HCT116 (cell line): ENCODE data around the gene TAF11L8. TPM values are rescaled to one million over a fixed set of nuclear protein-coding genes. Genes with fewer than 3 reads are reported as not detected.
"Not testable (repeated sequence)": the region's sequence is repeated elsewhere in the genome, so short reads cannot be mapped to it uniquely, and the experiment has no call there.

ENCODE experiments used
- ATAC-seq: fragments of 200-7000 bp; cut with Tn5 transposase; 2 replicates; pipeline ENCODE4 v1.9.1; 2020; ENCODE audit warnings: mild to moderate bottlenecking, moderate library complexity
- BruUV-seq: library from RNA; stranded (reverse); fragments of 400-500 nt; replicated peaks from 2 replicates; lab custom pipeline; 2021; lab: Mats Ljungman, UMichigan
- CTCF ChIA-PET: fragments of 300-600 bp; sonication (Branson Sonifier 250); formaldehyde crosslinking; loops from one replicate; lab custom pipeline; 2021; ENCODE audit warnings: antibody characterized with exemption; lab: Charles Lee
- POLR2A ChIA-PET: fragments of 300-600, 350-600 bp; sonication (Branson Sonifier 250); formaldehyde crosslinking; loops from one replicate; lab custom pipeline; 2021; ENCODE audit warnings: antibody characterized with exemption; lab: Charles Lee
- RAD21 ChIA-PET, 2 experiments: fragments of 300-600 bp; sonication (Branson Sonifier 250); formaldehyde crosslinking; loops; one replicate each; lab custom pipeline; 2023; ENCODE audit warnings: low total read pairs in 2 of 2; ENCODE audit not compliant: uncharacterized antibody in 2 of 2, unreplicated experiment in 2 of 2, low non-redundant PET in 1 of 2; lab: Charles Lee
- DNase-seq: peaks from one replicate; pipeline ENCODE4 v3.0.0-alpha.2; 2010; ENCODE audit warnings: low read depth, low spot score
- H2AFZ ChIP-seq: fragments of 200-600 bp; shearing (Covaris generic), sonication (generic); 2 replicates; pipeline ENCODE4 v1.6.1; 2017; ENCODE audit warnings: low read depth, mixed run types, mixed read lengths, antibody characterized with exemption, low read length; ENCODE audit not compliant: poor library complexity, severe bottlenecking
- H3K27ac ChIP-seq: 2 replicates; pipeline ENCODE4 v1.5.1; 2012; ENCODE audit warnings: low read depth, low read length
- H3K27me3 ChIP-seq: fragments of 200-600 bp; sonication (generic); 2 replicates; pipeline ENCODE4 v1.6.1; 2016; ENCODE audit warnings: mixed run types, low read length, mixed read lengths; ENCODE audit not compliant: insufficient read depth
- H3K36me3 ChIP-seq, 2 experiments: fragments of 200-500 bp in 1 of 2; fragments of 200-600 bp in 1 of 2; sonication (Bioruptor generic) in 1 of 2; sonication (generic) in 1 of 2; 2 replicates each; pipeline versions ENCODE4 v1.5.1 to v1.6.1; 2014 to 2016; ENCODE audit warnings: low read length in 2 of 2, inconsistent platforms in 1 of 2, mixed read lengths in 1 of 2, mixed run types in 1 of 2; ENCODE audit not compliant: insufficient read depth in 2 of 2, control insufficient read depth in 1 of 2
- H3K4me1 ChIP-seq, 2 experiments: fragments of 200-600 bp in 1 of 2; sonication (generic) in 1 of 2; 2 replicates each; pipeline versions ENCODE4 v1.5.1 to v1.6.1; 2012 to 2017; ENCODE audit warnings: low read length in 2 of 2, inconsistent platforms in 1 of 2, mild to moderate bottlenecking in 1 of 2, mixed read lengths in 1 of 2, mixed run types in 1 of 2, moderate library complexity in 1 of 2; ENCODE audit not compliant: insufficient read depth in 2 of 2, control insufficient read depth in 1 of 2
- H3K4me2 ChIP-seq: fragments of 200-600 bp; sonication (generic); 2 replicates; pipeline ENCODE4 v1.6.1; 2017; ENCODE audit warnings: mixed run types, low read length, mixed read lengths
- H3K4me3 ChIP-seq, 2 experiments: fragments of 200-600 bp in 1 of 2; sonication (generic) in 1 of 2; replicated peaks in 1 of 2; 2 replicates each; pipeline ENCODE4 v1.5.1; 2011 to 2016; ENCODE audit warnings: low read length in 2 of 2, control low read depth in 1 of 2, low read depth in 1 of 2, mild to moderate bottlenecking in 1 of 2, mixed read lengths in 1 of 2, mixed run types in 1 of 2
- H3K79me2 ChIP-seq: fragments of 200-600 bp; sonication (generic); 2 replicates; pipeline ENCODE4 v1.6.1; 2017; ENCODE audit warnings: mild to moderate bottlenecking, mixed run types, low read length, moderate library complexity, mixed read lengths; ENCODE audit not compliant: insufficient read depth
- H3K9ac ChIP-seq: fragments of 200-600 bp; sonication (generic); 2 replicates; pipeline ENCODE4 v1.6.1; 2016; ENCODE audit warnings: low read length, mixed read lengths
- H3K9me2 ChIP-seq: fragments of 200-600 bp; sonication (generic), shearing (Covaris generic); 2 replicates; pipeline ENCODE4 v1.6.1; 2017; ENCODE audit warnings: mixed run types, mild to moderate bottlenecking, moderate library complexity; ENCODE audit not compliant: insufficient read depth
- H3K9me3 ChIP-seq, 2 experiments: fragments of 200-500 bp in 1 of 2; fragments of 200-600 bp in 1 of 2; sonication (Bioruptor generic) in 1 of 2; sonication (generic) in 1 of 2; 2 replicates each; pipeline ENCODE4 v1.6.1; 2014 to 2017; ENCODE audit warnings: low read length in 2 of 2, mixed read lengths in 2 of 2, inconsistent platforms in 1 of 2, low read depth in 1 of 2, mild to moderate bottlenecking in 1 of 2, mixed run types in 1 of 2, moderate library complexity in 1 of 2; ENCODE audit not compliant: control insufficient read depth in 1 of 2, insufficient read depth in 1 of 2
- H4K20me1 ChIP-seq: fragments of 200-600 bp; sonication (generic), shearing (Covaris generic); 2 replicates; pipeline ENCODE4 v1.6.1; 2017; ENCODE audit warnings: mixed run types, mild to moderate bottlenecking, moderate library complexity; ENCODE audit not compliant: insufficient read depth
- CEBPB ChIP-seq: IDR thresholded peaks from 2 replicates; pipeline ENCODE4 v1.6.1; 2012; ENCODE audit warnings: low read depth
- EZH2 ChIP-seq: fragments of 200-600 bp; sonication (generic); IDR thresholded peaks from 2 replicates; pipeline ENCODE4 v1.6.1; 2017; ENCODE audit warnings: antibody characterized with exemption, mixed run types
- FOSL1 ChIP-seq: IDR thresholded peaks from 2 replicates; pipeline ENCODE4 v1.6.1; 2012; ENCODE audit warnings: low read depth
- JUND ChIP-seq: IDR thresholded peaks from 2 replicates; pipeline ENCODE4 v1.6.1; 2012
- POLR2AphosphoS5 ChIP-seq: IDR thresholded peaks from 2 replicates; pipeline ENCODE4 v1.6.1; 2011; ENCODE audit warnings: mild to moderate bottlenecking, low read depth, low read length, moderate library complexity
- RAD21 ChIP-seq: IDR thresholded peaks from 2 replicates; pipeline ENCODE4 v1.6.1; 2012; ENCODE audit warnings: low read depth, mild to moderate bottlenecking
- SRF ChIP-seq: IDR thresholded peaks from 2 replicates; pipeline ENCODE4 v1.6.1; 2012; ENCODE audit warnings: low read depth
- TCF7L2 ChIP-seq: IDR thresholded peaks from 2 replicates; pipeline ENCODE4 v1.7.0; 2011; ENCODE audit warnings: borderline replicate concordance, inconsistent platforms; ENCODE audit not compliant: insufficient read depth, insufficient read length; ENCODE audit errors: extremely low read depth
- ZFX ChIP-seq: fragments of 450-650 bp; IDR thresholded peaks from 2 replicates; pipeline ENCODE4 v1.6.1; 2017
- ZNF274 ChIP-seq: fragments of 200-500 bp; sonication (Bioruptor generic); IDR thresholded peaks from 2 replicates; pipeline ENCODE4 v1.6.1; 2014; ENCODE audit warnings: mild to moderate bottlenecking, low read depth, low read length, inconsistent platforms
- intact Hi-C: fragments of 100-400 bp; cut with micrococcal nuclease; formaldehyde crosslinking; loops from 2 replicates; pipeline ENCODE4 v1.10.0; 2022
- total RNA-seq: library from RNA; stranded (reverse); gene quantifications from one replicate; pipeline ENCODE4 v1.2.1, GENCODE V29; 2021; ENCODE audit not compliant: unreplicated experiment
- TF ChIP-seq, protein P1 (sequence below): IDR thresholded peaks from 2 replicates; pipeline ENCODE4 v1.6.1; 2012; ENCODE audit warnings: low read depth
- TF ChIP-seq, protein P2 (sequence below): IDR thresholded peaks from 2 replicates; pipeline ENCODE4 v1.6.1; 2012

Gene TAF11L8
- total RNA-seq, 1 experiment from 2014 or later, result not detected

DNA sequence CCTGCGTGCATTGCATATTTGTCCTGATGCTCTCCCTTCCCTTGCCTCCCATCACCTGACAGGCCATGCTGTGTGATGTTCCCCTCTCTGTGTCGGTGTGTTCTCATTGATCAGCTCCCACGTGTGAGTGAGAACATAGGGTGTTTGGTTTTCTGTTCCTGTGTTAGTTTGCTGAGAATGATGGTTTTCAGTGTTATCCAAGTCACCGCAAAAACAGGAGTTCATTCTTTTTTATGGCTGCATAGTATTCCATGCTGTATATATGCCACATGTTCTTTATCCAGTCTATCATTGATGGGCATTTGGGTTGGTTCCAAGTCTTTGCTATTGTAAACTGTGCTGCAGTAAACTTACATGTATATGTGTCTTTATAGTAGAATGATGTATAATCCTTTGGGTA is 16.7 kb upstream of the TAF11L8 start:
- H3K4me1 ChIP-seq, intact Hi-C loops, RAD21 ChIA-PET, H3K36me3 ChIP-seq, H3K79me2 ChIP-seq, CTCF ChIA-PET, BruUV-seq, H4K20me1 ChIP-seq, H3K9me2 ChIP-seq, H3K27me3 ChIP-seq, POLR2A ChIA-PET, H3K9me3 ChIP-seq, H2AFZ ChIP-seq, H3K4me2 ChIP-seq, H3K27ac ChIP-seq, ATAC-seq, DNase-seq, H3K9ac ChIP-seq, H3K4me3 ChIP-seq: not testable (repeated sequence)

DNA sequence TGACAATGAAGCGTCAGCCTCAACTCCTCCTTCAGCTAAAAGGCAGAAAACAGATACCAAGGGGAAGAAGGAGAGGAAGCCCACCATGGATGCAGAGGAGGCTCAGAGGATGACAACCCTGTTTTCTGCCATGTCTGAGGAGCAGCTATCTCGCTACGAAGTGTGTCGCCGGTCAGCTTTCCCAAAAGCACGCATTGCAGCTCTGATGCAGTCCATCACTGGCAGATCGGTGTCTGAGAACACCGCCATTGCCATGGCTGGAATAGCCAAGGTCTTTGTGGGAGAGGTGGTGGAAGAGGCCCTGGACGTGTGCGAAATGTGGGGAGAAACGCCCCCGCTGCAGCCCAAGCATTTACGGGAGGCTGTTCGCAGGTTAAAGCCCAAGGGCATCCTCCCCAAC is 14.2 kb upstream of the TAF11L8 start:
- peaks cover 0 to 4% of the 10 kb centered on the region in 2 experiments; a peak in 2 of 4 replicates for H3K9me3 ChIP-seq
- H3K4me2 ChIP-seq, result no peak overlapping the region
- H3K9ac ChIP-seq, result no peak overlapping the region
- H2AFZ ChIP-seq, result no peak overlapping the region
- no peak overlapping the region for H3K27ac ChIP-seq
- no peaks in the 10 kb centered on the region for H3K4me1 ChIP-seq
- ChIA-PET CTCF (no interaction called here), POLR2A (no interaction called here), RAD21 (no interaction called here)
- TF ChIP-seq RAD21, result no peak
- TF ChIP-seq JUND, result no peak
- no peak for TF ChIP-seq EZH2
- TF ChIP-seq ZNF274, result no peak
- no peak for TF ChIP-seq POLR2AphosphoS5
- TF ChIP-seq, protein P1, sequence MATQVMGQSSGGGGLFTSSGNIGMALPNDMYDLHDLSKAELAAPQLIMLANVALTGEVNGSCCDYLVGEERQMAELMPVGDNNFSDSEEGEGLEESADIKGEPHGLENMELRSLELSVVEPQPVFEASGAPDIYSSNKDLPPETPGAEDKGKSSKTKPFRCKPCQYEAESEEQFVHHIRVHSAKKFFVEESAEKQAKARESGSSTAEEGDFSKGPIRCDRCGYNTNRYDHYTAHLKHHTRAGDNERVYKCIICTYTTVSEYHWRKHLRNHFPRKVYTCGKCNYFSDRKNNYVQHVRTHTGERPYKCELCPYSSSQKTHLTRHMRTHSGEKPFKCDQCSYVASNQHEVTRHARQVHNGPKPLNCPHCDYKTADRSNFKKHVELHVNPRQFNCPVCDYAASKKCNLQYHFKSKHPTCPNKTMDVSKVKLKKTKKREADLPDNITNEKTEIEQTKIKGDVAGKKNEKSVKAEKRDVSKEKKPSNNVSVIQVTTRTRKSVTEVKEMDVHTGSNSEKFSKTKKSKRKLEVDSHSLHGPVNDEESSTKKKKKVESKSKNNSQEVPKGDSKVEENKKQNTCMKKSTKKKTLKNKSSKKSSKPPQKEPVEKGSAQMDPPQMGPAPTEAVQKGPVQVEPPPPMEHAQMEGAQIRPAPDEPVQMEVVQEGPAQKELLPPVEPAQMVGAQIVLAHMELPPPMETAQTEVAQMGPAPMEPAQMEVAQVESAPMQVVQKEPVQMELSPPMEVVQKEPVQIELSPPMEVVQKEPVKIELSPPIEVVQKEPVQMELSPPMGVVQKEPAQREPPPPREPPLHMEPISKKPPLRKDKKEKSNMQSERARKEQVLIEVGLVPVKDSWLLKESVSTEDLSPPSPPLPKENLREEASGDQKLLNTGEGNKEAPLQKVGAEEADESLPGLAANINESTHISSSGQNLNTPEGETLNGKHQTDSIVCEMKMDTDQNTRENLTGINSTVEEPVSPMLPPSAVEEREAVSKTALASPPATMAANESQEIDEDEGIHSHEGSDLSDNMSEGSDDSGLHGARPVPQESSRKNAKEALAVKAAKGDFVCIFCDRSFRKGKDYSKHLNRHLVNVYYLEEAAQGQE, result no peak
- TF ChIP-seq TCF7L2, result no peak
- no peak for TF ChIP-seq ZFX
- no peak for TF ChIP-seq CEBPB
- TF ChIP-seq FOSL1, result no peak
- TF ChIP-seq, protein P2, sequence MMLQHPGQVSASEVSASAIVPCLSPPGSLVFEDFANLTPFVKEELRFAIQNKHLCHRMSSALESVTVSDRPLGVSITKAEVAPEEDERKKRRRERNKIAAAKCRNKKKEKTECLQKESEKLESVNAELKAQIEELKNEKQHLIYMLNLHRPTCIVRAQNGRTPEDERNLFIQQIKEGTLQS, result no peak
- TF ChIP-seq SRF, result no peak
- H3K27me3 ChIP-seq, result no peaks in the 10 kb centered on the region
- H3K36me3 ChIP-seq, result no peaks in the 10 kb centered on the region
- no peak overlapping the region for H3K4me3 ChIP-seq
- H3K79me2 ChIP-seq, result no peaks in the 10 kb centered on the region
- no TSS peak for BruUV-seq
- no peaks in the 10 kb centered on the region for H4K20me1 ChIP-seq
- intact Hi-C loops, result no loop called here
- DNase-seq (no peak), ATAC-seq (no peak)
- H3K9me2 ChIP-seq, result no peaks in the 10 kb centered on the region

DNA sequence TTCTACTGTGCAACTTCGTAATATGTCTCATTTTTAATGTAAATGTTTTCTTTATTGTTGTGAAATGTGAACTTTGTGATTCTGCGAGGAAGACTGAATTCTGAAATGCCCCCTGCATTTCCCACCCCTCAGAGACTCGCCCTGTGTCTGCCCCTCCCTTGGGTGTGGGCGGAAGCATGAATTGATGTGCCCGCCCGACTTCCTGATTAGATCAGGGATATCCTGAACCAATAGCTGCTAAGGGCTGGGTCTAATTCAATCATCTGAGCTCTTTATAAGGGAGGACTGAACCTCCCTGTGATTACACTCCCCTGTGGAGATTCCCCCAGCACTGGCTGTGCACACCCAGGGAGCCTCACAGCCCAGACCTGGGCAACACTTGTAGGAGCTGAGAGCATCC is 13.1 kb upstream of the TAF11L8 start, which contains the start of gene TAF11L11:
Gene TAF11L11 (plus strand): TSS at position 304 of the 400 bp plus-strand sequence.
- H3K27ac ChIP-seq, POLR2A ChIA-PET, BruUV-seq, H3K27me3 ChIP-seq, CTCF ChIA-PET, H3K9me3 ChIP-seq, DNase-seq, RAD21 ChIA-PET, H3K9me2 ChIP-seq, H3K9ac ChIP-seq, H3K79me2 ChIP-seq, H3K4me2 ChIP-seq, H4K20me1 ChIP-seq, intact Hi-C loops, H2AFZ ChIP-seq, H3K4me3 ChIP-seq, ATAC-seq, H3K4me1 ChIP-seq, H3K36me3 ChIP-seq: not testable (repeated sequence)
